ENCODE measurements around the gene TRIM62.

- no peak for TF ChIP-seq CTCF (IDR thresholded peaks at IDR 0.05)
- no peak for TF ChIP-seq POLR2A (IDR thresholded peaks at IDR 0.05)
These were observed 41.4 kb downstream of the TRIM62 start for GRCh38 chr1:33140153-33141149.

Measured in testis (tissue), 2 donors.